Measurements from ENCODE around the gene PLA2G4C. TPM values are rescaled to one million over a fixed set of nuclear protein-coding genes. Genes with fewer than 3 reads are reported as not detected.
"Not testable (repeated sequence)": the region's sequence is repeated elsewhere in the genome, so short reads cannot be mapped to it uniquely, and the experiment has no call there.

The PLA2G4C gene
- total RNA-seq, 4 donors from 2014 or later: 4.6 to 21.0 (median 12.4) TPM

DNA sequence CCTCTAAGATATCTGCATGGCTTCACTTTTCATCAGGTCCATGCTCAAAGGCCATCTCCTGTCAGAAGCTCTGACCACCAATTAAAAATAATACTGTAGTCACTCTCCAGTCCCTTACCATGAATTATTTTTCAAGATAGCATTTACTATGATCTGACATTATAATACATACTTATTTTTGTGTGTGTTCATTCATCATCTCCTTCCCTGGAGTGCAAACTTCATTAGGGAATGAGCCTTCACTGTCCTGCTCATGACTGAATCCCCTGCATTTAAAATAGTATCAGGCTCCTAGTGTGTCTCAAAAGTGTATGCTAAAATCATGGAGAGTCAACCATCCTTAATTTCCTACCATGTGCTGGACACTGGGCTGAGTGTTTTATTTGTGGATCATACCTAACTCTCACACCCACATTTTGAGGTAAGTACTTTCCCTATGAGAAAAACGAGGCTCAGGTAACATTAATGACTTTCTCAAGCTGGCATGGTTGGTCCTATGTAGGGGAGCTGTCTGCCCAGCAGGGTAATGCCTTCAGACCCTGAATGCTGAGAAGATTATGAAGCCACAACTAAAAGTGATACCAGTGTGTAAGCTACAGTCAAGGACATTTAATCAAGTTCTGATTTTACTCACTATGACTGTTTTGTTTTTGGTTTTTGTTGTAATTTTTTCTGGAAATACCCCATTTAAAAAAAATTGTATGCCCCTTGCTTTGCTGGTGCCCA, 16.3 kb downstream of the PLA2G4C start:
- no peak for TF ChIP-seq EP300 (IDR thresholded peaks at IDR 0.05)
- TF ChIP-seq CTCF (IDR thresholded peaks at IDR 0.05): no peak
- no peak for TF ChIP-seq POLR2A (IDR thresholded peaks at IDR 0.05)
- peaks cover 0 to 67% (median 0%) of the 10 kb centered on the region in 3 donors for H3K36me3 ChIP-seq
- 28 to 32% methylated on average over 1 of the region's 1 CpG for WGBS, 2 donors
- H3K4me1 ChIP-seq: no peaks in the 10 kb centered on the region
- H3K27me3 ChIP-seq: no peaks in the 10 kb centered on the region
- no peak for DNase-seq (ENCODE audit: low spot score in 2 of 2)
- no peak overlapping the region for H3K27ac ChIP-seq
- H3K4me3 ChIP-seq: no peak overlapping the region
- H3K9me3 ChIP-seq: peaks cover 0 to 20% (median 0%) of the 10 kb centered on the region in 4 donors

DNA sequence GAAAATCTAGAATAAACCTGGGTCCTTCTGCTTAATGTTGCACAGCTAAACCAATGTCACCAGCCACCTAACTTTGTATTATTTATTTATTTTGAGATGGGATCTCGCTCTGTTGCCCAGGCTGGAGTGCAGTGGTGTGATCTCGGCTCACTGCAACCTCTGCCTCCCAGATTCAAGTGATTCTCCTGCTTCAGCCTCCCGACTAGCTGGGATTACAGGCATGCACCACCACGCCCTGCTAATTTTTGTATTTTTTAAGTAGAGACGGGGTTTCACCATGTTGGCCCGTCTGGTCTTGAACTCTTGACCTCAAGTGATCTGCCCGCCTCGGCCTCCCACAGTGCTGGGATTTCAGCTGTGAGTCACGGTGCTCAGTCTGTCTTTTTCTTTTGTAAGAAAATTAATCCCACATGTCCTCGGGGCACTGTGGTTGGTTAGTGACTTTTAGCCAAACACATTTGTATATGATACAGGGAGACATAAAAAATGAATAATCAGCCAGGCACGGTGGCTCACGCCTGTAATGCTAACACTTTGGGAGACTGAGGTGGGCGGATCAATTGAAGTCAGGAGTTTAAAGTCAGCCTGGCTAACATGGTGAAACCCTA, 19.4 kb downstream of the PLA2G4C start:
- Histone ChIP-seq H3K36me3 (peaks cover 0 to 67% (median 0%) of the 10 kb centered on the region in 3 donors), H3K9me3 (peaks cover 0 to 25% (median 0%) of the 10 kb centered on the region in 4 donors)
- H3K27me3 ChIP-seq; H3K27ac ChIP-seq; H3K4me1 ChIP-seq; H3K4me3 ChIP-seq; DNase-seq (ENCODE audit: low spot score in 2 of 2): not testable (repeated sequence)
- WGBS, 2 donors: 60 to 61% methylated on average over 13 of the region's 13 CpGs

GRCh38 chr19:48090281-48090802, 20.3 kb downstream of the PLA2G4C start:
- Histone ChIP-seq H3K27ac (no peak overlapping the region), H3K36me3 (peaks cover 0 to 67% (median 0%) of the 10 kb centered on the region in 3 donors), H3K27me3 (no peaks in the 10 kb centered on the region), H3K4me3 (no peak overlapping the region), H3K4me1 (no peaks in the 10 kb centered on the region), H3K9me3 (peaks cover 0 to 28% (median 0%) of the 10 kb centered on the region in 4 donors)
- DNase-seq (ENCODE audit: low spot score in 2 of 2): no peak
- TF ChIP-seq CTCF (IDR thresholded peaks at IDR 0.05): no peak
- WGBS, 2 donors: 54 to 70% methylated on average over 5 of the region's 5 CpGs

- WGBS, 2 donors: 90 to 93% methylated on average over 6 of the region's 6 CpGs
Measured at GRCh38 chr19:48088991-48089390, 21.6 kb downstream of the PLA2G4C start.

GRCh38 chr19:48085904-48086864, 24.4 kb downstream of the PLA2G4C start:
- H3K27ac ChIP-seq: no peak overlapping the region
- WGBS, 2 donors: 85 to 92% methylated on average over 6 to 7 of the region's 7 CpGs

More at GRCh38 chr19:48088991-48089390, 21.6 kb downstream of the PLA2G4C start:
- not testable (repeated sequence) for H3K4me3 ChIP-seq; H3K27me3 ChIP-seq; H3K27ac ChIP-seq; H3K4me1 ChIP-seq; DNase-seq (ENCODE audit: low spot score in 2 of 2)
- H3K9me3 ChIP-seq: peaks cover 0 to 20% (median 0%) of the 10 kb centered on the region in 4 donors
- peaks cover 0 to 61% (median 0%) of the 10 kb centered on the region in 3 donors for H3K36me3 ChIP-seq

More at GRCh38 chr19:48085904-48086864, 24.4 kb downstream of the PLA2G4C start:
- Histone ChIP-seq H3K4me1 (no peaks in the 10 kb centered on the region), H3K9me3 (peaks cover 0 to 13% (median 0%) of the 10 kb centered on the region in 4 donors), H3K36me3 (peaks cover 0 to 40% (median 0%) of the 10 kb centered on the region in 3 donors), H3K4me3 (no peak overlapping the region), H3K27me3 (no peaks in the 10 kb centered on the region)
- no peak for DNase-seq (ENCODE audit: low spot score in 2 of 2)
- TF ChIP-seq EP300 (IDR thresholded peaks at IDR 0.05) (no peak), POLR2A (IDR thresholded peaks at IDR 0.05) (no peak), CTCF (IDR thresholded peaks at IDR 0.05) (no peak)
